ENCODE data around the gene KCTD21.

DNA sequence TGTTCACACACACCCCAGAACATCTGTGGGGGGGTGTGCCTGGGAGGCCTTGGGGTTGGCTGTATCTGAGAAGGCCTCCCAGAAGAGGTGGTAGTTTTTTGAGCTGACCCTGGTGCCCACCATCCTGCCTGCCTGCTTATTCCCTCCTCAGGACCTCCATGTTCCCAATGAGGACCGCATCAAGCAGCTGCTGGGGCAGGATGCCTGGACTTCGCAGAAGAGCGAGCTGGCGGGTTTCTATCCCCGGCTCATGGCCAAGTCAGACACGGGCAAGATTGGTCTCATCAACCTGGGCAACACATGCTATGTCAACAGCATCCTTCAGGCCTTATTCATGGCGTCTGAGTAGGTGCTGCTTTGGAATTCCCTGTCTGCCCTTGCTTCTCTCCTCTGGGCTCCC lies 17.3 kb upstream of the KCTD21 start:
- no peak for TF ChIP-seq POLR2AphosphoS5 (IDR thresholded peaks at IDR 0.05; ENCODE audit: low read depth, low read length)
- TF ChIP-seq, protein P1, sequence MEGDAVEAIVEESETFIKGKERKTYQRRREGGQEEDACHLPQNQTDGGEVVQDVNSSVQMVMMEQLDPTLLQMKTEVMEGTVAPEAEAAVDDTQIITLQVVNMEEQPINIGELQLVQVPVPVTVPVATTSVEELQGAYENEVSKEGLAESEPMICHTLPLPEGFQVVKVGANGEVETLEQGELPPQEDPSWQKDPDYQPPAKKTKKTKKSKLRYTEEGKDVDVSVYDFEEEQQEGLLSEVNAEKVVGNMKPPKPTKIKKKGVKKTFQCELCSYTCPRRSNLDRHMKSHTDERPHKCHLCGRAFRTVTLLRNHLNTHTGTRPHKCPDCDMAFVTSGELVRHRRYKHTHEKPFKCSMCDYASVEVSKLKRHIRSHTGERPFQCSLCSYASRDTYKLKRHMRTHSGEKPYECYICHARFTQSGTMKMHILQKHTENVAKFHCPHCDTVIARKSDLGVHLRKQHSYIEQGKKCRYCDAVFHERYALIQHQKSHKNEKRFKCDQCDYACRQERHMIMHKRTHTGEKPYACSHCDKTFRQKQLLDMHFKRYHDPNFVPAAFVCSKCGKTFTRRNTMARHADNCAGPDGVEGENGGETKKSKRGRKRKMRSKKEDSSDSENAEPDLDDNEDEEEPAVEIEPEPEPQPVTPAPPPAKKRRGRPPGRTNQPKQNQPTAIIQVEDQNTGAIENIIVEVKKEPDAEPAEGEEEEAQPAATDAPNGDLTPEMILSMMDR (IDR thresholded peaks at IDR 0.05) = no peak
- TF ChIP-seq, protein P2, sequence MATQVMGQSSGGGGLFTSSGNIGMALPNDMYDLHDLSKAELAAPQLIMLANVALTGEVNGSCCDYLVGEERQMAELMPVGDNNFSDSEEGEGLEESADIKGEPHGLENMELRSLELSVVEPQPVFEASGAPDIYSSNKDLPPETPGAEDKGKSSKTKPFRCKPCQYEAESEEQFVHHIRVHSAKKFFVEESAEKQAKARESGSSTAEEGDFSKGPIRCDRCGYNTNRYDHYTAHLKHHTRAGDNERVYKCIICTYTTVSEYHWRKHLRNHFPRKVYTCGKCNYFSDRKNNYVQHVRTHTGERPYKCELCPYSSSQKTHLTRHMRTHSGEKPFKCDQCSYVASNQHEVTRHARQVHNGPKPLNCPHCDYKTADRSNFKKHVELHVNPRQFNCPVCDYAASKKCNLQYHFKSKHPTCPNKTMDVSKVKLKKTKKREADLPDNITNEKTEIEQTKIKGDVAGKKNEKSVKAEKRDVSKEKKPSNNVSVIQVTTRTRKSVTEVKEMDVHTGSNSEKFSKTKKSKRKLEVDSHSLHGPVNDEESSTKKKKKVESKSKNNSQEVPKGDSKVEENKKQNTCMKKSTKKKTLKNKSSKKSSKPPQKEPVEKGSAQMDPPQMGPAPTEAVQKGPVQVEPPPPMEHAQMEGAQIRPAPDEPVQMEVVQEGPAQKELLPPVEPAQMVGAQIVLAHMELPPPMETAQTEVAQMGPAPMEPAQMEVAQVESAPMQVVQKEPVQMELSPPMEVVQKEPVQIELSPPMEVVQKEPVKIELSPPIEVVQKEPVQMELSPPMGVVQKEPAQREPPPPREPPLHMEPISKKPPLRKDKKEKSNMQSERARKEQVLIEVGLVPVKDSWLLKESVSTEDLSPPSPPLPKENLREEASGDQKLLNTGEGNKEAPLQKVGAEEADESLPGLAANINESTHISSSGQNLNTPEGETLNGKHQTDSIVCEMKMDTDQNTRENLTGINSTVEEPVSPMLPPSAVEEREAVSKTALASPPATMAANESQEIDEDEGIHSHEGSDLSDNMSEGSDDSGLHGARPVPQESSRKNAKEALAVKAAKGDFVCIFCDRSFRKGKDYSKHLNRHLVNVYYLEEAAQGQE (IDR thresholded peaks at IDR 0.05; ENCODE audit: insufficient read depth in 1 of 2, low read depth in 2 of 2, low read length in 1 of 2) = no peak

Data from Panc1 (cell line).